ENCODE data around the gene CNTN4. TPM values are rescaled to one million over a fixed set of nuclear protein-coding genes. Genes with fewer than 3 reads are reported as not detected.

The CNTN4 gene
- total RNA-seq, 1 donor from 2014 or later = 23.0 TPM

- TF ChIP-seq, protein P1, sequence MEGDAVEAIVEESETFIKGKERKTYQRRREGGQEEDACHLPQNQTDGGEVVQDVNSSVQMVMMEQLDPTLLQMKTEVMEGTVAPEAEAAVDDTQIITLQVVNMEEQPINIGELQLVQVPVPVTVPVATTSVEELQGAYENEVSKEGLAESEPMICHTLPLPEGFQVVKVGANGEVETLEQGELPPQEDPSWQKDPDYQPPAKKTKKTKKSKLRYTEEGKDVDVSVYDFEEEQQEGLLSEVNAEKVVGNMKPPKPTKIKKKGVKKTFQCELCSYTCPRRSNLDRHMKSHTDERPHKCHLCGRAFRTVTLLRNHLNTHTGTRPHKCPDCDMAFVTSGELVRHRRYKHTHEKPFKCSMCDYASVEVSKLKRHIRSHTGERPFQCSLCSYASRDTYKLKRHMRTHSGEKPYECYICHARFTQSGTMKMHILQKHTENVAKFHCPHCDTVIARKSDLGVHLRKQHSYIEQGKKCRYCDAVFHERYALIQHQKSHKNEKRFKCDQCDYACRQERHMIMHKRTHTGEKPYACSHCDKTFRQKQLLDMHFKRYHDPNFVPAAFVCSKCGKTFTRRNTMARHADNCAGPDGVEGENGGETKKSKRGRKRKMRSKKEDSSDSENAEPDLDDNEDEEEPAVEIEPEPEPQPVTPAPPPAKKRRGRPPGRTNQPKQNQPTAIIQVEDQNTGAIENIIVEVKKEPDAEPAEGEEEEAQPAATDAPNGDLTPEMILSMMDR (IDR thresholded peaks at IDR 0.05; ENCODE audit: partially characterized antibody, unreplicated experiment) = no peak
- Mint-ChIP-seq H3K27me3 (ENCODE audit: unreplicated experiment) (no peaks in the 10 kb centered on the region), H3K4me3 (ENCODE audit: unreplicated experiment) (no peak overlapping the region), H3K27ac (ENCODE audit: unreplicated experiment) (no peak overlapping the region), H3K36me3 (ENCODE audit: unreplicated experiment) (no peaks in the 10 kb centered on the region), H3K9me3 (ENCODE audit: unreplicated experiment) (no peaks in the 10 kb centered on the region), H3K4me1 (ENCODE audit: low read depth, unreplicated experiment) (peaks cover 2% of the 10 kb centered on the region)
- no peak for DNase-seq
These were observed 725.0 kb downstream of the CNTN4 start for GRCh38 chr3:2823437-2824211.

DNA sequence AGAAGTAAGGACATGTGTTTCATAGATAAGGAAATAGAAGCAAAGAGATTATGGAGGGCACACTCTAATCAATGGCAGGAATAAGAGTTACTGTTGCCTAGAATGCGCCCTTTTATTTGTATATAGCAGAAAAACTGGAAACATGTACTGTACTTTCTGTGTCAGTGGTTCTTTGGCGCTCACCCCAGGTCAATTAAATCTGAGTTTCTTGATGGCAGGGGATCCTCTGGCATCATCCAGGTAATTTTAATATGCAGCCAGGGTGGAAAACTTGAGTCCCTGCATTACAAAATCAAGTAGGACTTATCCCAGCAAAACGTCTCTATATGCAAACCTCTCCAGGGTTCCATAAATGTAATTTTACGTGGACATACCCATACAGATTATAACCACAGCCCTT is 727.4 kb downstream of the CNTN4 start:
- Mint-ChIP-seq H3K27ac (ENCODE audit: unreplicated experiment) (no peak overlapping the region), H3K4me3 (ENCODE audit: unreplicated experiment) (no peak overlapping the region), H3K4me1 (ENCODE audit: low read depth, unreplicated experiment) (peaks cover 2% of the 10 kb centered on the region), H3K36me3 (ENCODE audit: unreplicated experiment) (no peaks in the 10 kb centered on the region), H3K27me3 (ENCODE audit: unreplicated experiment) (no peaks in the 10 kb centered on the region), H3K9me3 (ENCODE audit: unreplicated experiment) (no peaks in the 10 kb centered on the region)
- TF ChIP-seq, protein P1 (IDR thresholded peaks at IDR 0.05; ENCODE audit: partially characterized antibody, unreplicated experiment) = no peak
- no peak for DNase-seq

DNA sequence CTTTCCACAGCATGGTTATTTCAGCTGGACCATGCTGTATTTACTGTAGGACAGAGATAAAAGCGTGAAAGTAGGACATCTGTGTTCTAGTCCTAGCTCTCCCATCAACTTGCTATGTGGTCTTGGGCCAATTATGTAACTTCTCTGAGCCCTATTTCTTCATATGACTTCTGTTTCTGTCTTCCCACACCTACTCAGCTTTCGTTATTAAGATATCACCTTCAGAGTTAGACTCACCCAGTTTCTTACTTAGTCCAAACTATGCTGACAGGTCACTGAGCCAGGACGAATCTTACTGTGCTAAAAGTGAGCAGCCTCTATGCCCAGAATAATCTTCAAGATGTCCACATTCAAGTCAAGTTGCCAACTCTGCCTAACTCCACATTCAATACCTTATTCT is 727.8 kb downstream of the CNTN4 start:
- H3K4me1 Mint-ChIP-seq (ENCODE audit: low read depth, unreplicated experiment) = peaks cover 2% of the 10 kb centered on the region
- TF ChIP-seq, protein P1 (IDR thresholded peaks at IDR 0.05; ENCODE audit: partially characterized antibody, unreplicated experiment) = no peak
- no peaks in the 10 kb centered on the region for H3K36me3 Mint-ChIP-seq (ENCODE audit: unreplicated experiment)

DNA sequence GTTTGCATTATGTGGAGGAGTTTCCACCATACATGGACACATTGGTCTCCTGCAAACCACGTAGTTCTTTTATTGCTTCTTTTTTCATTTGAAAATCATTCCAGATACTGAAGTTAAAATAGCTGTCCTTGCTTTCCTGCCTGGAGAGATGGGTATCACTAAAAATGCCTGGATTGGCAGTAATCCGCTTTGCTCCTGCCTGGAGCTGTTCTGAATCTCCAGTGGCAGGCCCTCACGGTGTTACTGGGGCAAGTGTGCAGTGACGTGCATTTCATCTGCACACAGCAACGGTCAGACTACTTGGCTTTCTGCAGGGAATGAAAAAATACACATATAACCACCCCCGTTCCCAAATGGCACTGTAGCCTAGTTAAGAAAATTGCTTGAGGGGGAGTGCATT is 738.6 kb downstream of the CNTN4 start:
- H3K36me3 Mint-ChIP-seq (ENCODE audit: unreplicated experiment) = no peaks in the 10 kb centered on the region
- TF ChIP-seq, protein P1 (IDR thresholded peaks at IDR 0.05; ENCODE audit: partially characterized antibody, unreplicated experiment) = no peak
- H3K9me3 Mint-ChIP-seq (ENCODE audit: unreplicated experiment) = no peaks in the 10 kb centered on the region
- H3K27ac Mint-ChIP-seq (ENCODE audit: unreplicated experiment) = peak overlapping the region; percentile 69
- peak; percentile 18 for DNase-seq
- peaks cover 26% of the 10 kb centered on the region for H3K4me1 Mint-ChIP-seq (ENCODE audit: low read depth, unreplicated experiment)
- H3K27me3 Mint-ChIP-seq (ENCODE audit: unreplicated experiment) = no peaks in the 10 kb centered on the region
- peak overlapping the region; percentile 12 for H3K4me3 Mint-ChIP-seq (ENCODE audit: unreplicated experiment)

More for the DNA sequence above, 727.8 kb downstream of the CNTN4 start:
- Mint-ChIP-seq H3K4me3 (ENCODE audit: unreplicated experiment) (no peak overlapping the region), H3K27me3 (ENCODE audit: unreplicated experiment) (no peaks in the 10 kb centered on the region), H3K27ac (ENCODE audit: unreplicated experiment) (no peak overlapping the region), H3K9me3 (ENCODE audit: unreplicated experiment) (no peaks in the 10 kb centered on the region)
- no peak for DNase-seq

- Mint-ChIP-seq H3K9me3 (ENCODE audit: unreplicated experiment) (no peaks in the 10 kb centered on the region), H3K4me1 (ENCODE audit: low read depth, unreplicated experiment) (peaks cover 29% of the 10 kb centered on the region), H3K27ac (ENCODE audit: unreplicated experiment) (peak overlapping the region; percentile 69), H3K27me3 (ENCODE audit: unreplicated experiment) (no peaks in the 10 kb centered on the region), H3K4me3 (ENCODE audit: unreplicated experiment) (no peak overlapping the region), H3K36me3 (ENCODE audit: unreplicated experiment) (no peaks in the 10 kb centered on the region)
- DNase-seq = no peak
- TF ChIP-seq, protein P1 (IDR thresholded peaks at IDR 0.05; ENCODE audit: partially characterized antibody, unreplicated experiment) = no peak
These were observed 739.2 kb downstream of the CNTN4 start for GRCh38 chr3:2837910-2838309.
